Activated CD8-positive, alpha-beta memory T cell treated with anti-CD3 and anti-CD28 coated beads for 36 hours (primary cell): ENCODE data around the gene NOSTRIN. TPM values are rescaled to one million over a fixed set of nuclear protein-coding genes. Genes with fewer than 3 reads are reported as not detected.

Source experiments
- CTCF ChIA-PET: fragments of 350-600 bp; sonication (Branson Sonifier 250); formaldehyde crosslinking; loops from one replicate; lab custom pipeline; 2021; ENCODE audit warnings: antibody characterized with exemption; lab: Charles Lee
- POLR2A ChIA-PET: fragments of 350-600 bp; sonication (Branson Sonifier 250); formaldehyde crosslinking; loops from one replicate; lab custom pipeline; 2021; ENCODE audit warnings: antibody characterized with exemption; lab: Charles Lee
- total RNA-seq, 2 experiments: library from RNA; stranded (reverse); gene quantifications; one replicate each; pipeline ENCODE4 v1.2.3, GENCODE V29; 2021

Gene NOSTRIN
- total RNA-seq, 2 experiments from 2014 or later = not detected

- CTCF ChIA-PET = no interaction called here
- POLR2A ChIA-PET = no interaction called here
Observed at GRCh38 chr2:168904358-168904757, 101.9 kb downstream of the NOSTRIN start.

GRCh38 chr2:168907940-168908662 is 105.7 kb downstream of the NOSTRIN start:
- ChIA-PET CTCF (no interaction called here), POLR2A (interaction anchor here (0.6 kb wide), 1 partner anchor 255 kb away, joined by 3 read pairs; no protein-coding TSS in a partner anchor)

- ChIA-PET POLR2A (no interaction called here), CTCF (no interaction called here)
Observed at GRCh38 chr2:168910330-168910729, 107.9 kb downstream of the NOSTRIN start.

GRCh38 chr2:168912466-168912865 is 110.0 kb downstream of the NOSTRIN start:
- ChIA-PET CTCF (no interaction called here), POLR2A (no interaction called here)

GRCh38 chr2:168912901-168913369 is 110.5 kb downstream of the NOSTRIN start:
- ChIA-PET POLR2A (no interaction called here), CTCF (interaction anchor here (1.1 kb wide), 1 partner anchor 566 kb away, joined by 3 read pairs; no protein-coding TSS in a partner anchor)

- CTCF ChIA-PET = interaction anchor here (1.1 kb wide), 1 partner anchor 567 kb away, joined by 3 read pairs; no protein-coding TSS in a partner anchor
- POLR2A ChIA-PET = interaction anchor here (0.5 kb wide), 1 partner anchor 33 kb away, joined by 3 read pairs; no protein-coding TSS in a partner anchor
Observed at GRCh38 chr2:168913495-168913894, 111.1 kb downstream of the NOSTRIN start.

Other genes with a start within 250 kb of the NOSTRIN start
- gene SPC25, start 87.8 kb downstream of the NOSTRIN start, total RNA-seq = 10 to 100 TPM; 26.8 to 29.0 TPM
- not detected for gene G6PC2, start 98.7 kb downstream of the NOSTRIN start, total RNA-seq
- not detected for gene ABCB11, start 228.7 kb downstream of the NOSTRIN start, total RNA-seq